Glutamatergic neuron (in vitro differentiated cells): ENCODE measurements around the gene KHSRP. TPM values are rescaled to one million over a fixed set of nuclear protein-coding genes. Genes with fewer than 3 reads are reported as not detected.

Experiments used
- DNase-seq: peaks from one replicate; pipeline ENCODE4 v3.0.0; 2022
- H3K27ac Mint-ChIP-seq: one replicate; pipeline ENCODE4 v1.8.0; 2020; ENCODE audit warnings: mild to moderate bottlenecking, mixed read lengths, inconsistent platforms; ENCODE audit not compliant: unreplicated experiment
- H3K27me3 Mint-ChIP-seq: one replicate; pipeline ENCODE4 v1.8.0; 2020; ENCODE audit warnings: mild to moderate bottlenecking, moderate library complexity, mixed read lengths, inconsistent platforms; ENCODE audit not compliant: unreplicated experiment
- H3K36me3 Mint-ChIP-seq: one replicate; pipeline ENCODE4 v1.8.0; 2020; ENCODE audit warnings: mild to moderate bottlenecking, mixed read lengths, inconsistent platforms; ENCODE audit not compliant: unreplicated experiment
- H3K4me1 Mint-ChIP-seq: one replicate; pipeline ENCODE4 v1.8.0; 2020; ENCODE audit warnings: mild to moderate bottlenecking, low read depth, mixed read lengths, inconsistent platforms; ENCODE audit not compliant: unreplicated experiment
- H3K4me3 Mint-ChIP-seq: one replicate; pipeline ENCODE4 v1.8.0; 2020; ENCODE audit warnings: mild to moderate bottlenecking, mixed read lengths, inconsistent platforms; ENCODE audit not compliant: unreplicated experiment
- H3K9me3 Mint-ChIP-seq: one replicate; pipeline ENCODE4 v1.8.0; 2020; ENCODE audit warnings: mild to moderate bottlenecking, moderate library complexity, mixed read lengths, inconsistent platforms; ENCODE audit not compliant: unreplicated experiment
- CTCF ChIP-seq: fragments of 200-600 bp; sonication (generic); IDR thresholded peaks from one replicate; pipeline ENCODE4 v1.5.0; 2021; ENCODE audit not compliant: partially characterized antibody, unreplicated experiment
- total RNA-seq: library from RNA; stranded (reverse); fragmentation: NEBNext Ultra II Directional; extraction: Animal tissue kit (Norgen Biotek cat#: 25700); gene quantifications from one replicate; pipeline ENCODE4 v1.2.1, GENCODE V29; 2021; ENCODE audit not compliant: unreplicated experiment

Gene KHSRP
- total RNA-seq, 1 donor from 2014 or later = 318 TPM

GRCh38 chr19:6464070-6464873, 39.7 kb upstream of the KHSRP start, which contains the start of gene CRB3:
Gene CRB3, plus strand, starts transcription at chr19:6464271. Its CDS starts 431 bp downstream, at chr19:6464702.
- H3K4me1 Mint-ChIP-seq = no peaks in the 10 kb centered on the region
- no peak within 1 kb of the TSS for H3K27ac Mint-ChIP-seq
- no peak for TF ChIP-seq CTCF
- H3K4me3 Mint-ChIP-seq = peak within 1 kb of the TSS; percentile 40
- H3K36me3 Mint-ChIP-seq = no peaks in the 10 kb centered on the region
- DNase-seq = no peak
- H3K9me3 Mint-ChIP-seq = peaks cover 5% of the 10 kb centered on the region
- peaks cover 12% of the 10 kb centered on the region for H3K27me3 Mint-ChIP-seq

DNA sequence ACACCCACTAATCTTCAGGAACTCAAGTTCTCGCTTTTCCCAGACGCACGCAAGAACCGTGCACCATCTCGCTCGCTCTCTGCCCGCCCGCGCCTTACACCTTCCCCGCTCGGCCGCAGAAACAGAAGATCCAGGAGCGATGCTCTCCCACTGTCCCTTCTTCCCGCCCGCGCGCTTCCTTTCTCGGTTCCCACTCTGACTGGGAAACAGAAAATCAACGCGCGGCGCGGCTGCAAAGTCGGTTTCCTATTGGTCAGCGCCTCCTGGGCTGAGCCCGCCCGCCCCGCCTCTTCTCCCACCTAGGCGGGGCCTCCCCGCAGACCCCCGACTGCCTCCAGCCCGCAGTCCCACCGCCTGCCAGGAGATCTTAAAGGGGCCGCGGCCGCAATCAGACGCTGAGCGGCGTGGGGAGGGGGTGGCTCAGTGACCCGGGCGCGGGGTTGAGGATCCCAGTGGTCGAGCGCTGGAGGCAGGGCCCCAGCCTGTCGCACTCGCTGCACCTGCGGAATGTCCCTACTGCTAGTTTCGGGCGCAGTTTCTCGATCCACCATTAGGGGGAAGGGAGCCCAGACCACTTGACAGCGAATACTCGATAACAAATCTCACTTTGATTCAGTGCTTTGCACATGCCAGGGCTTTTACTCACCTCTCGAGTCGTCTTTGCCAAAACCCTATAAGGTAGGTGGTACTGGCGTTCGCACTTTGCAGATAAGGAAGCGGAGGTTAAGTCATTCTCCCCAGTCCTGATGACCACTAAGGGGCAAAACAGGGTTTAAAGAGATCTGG, 35.7 kb upstream of the KHSRP start:
- peaks cover 9% of the 10 kb centered on the region for H3K9me3 Mint-ChIP-seq
- H3K36me3 Mint-ChIP-seq = peaks cover 3% of the 10 kb centered on the region
- peak; percentile 99 for DNase-seq
- H3K27me3 Mint-ChIP-seq = peaks cover 12% of the 10 kb centered on the region
- H3K27ac Mint-ChIP-seq = peak overlapping the region; percentile 72
- peak overlapping the region; percentile 98 for H3K4me3 Mint-ChIP-seq
- H3K4me1 Mint-ChIP-seq = peaks cover 4% of the 10 kb centered on the region
- peak; percentile 78 for TF ChIP-seq CTCF

- peak; percentile 80 for DNase-seq
- TF ChIP-seq CTCF = no peak
- Mint-ChIP-seq H3K4me1 (peaks cover 4% of the 10 kb centered on the region), H3K36me3 (peaks cover 6% of the 10 kb centered on the region), H3K27ac (peak within 1 kb of the TSS; percentile 72), H3K4me3 (peak within 1 kb of the TSS; percentile 98), H3K9me3 (peaks cover 6% of the 10 kb centered on the region), H3K27me3 (peaks cover 6% of the 10 kb centered on the region)
These were observed 34.9 kb upstream of the KHSRP start, which contains the start of gene SLC25A23 for GRCh38 chr19:6459262-6460098. Gene SLC25A23, minus strand, starts transcription at chr19:6459792. Its CDS starts 164 bp downstream, at chr19:6459628.

GRCh38 chr19:6458695-6459261, 34.2 kb upstream of the KHSRP start:
- peaks cover 6% of the 10 kb centered on the region for H3K27me3 Mint-ChIP-seq
- H3K4me1 Mint-ChIP-seq = peaks cover 4% of the 10 kb centered on the region
- DNase-seq = no peak
- peak overlapping the region; percentile 92 for H3K4me3 Mint-ChIP-seq
- peaks cover 6% of the 10 kb centered on the region for H3K9me3 Mint-ChIP-seq
- H3K36me3 Mint-ChIP-seq = peaks cover 11% of the 10 kb centered on the region
- no peak overlapping the region for H3K27ac Mint-ChIP-seq
- no peak for TF ChIP-seq CTCF
